ENCODE measurements around the gene ZP1. TPM values are rescaled to one million over a fixed set of nuclear protein-coding genes. Genes with fewer than 3 reads are reported as not detected.

ZP1 gene
- total and polyA plus RNA-seq, 2 of the 8 experiments (the other 6 are each of a cell fraction or from before 2014, with no cell fraction given): not detected

GRCh38 chr11:60841797-60842667, 25.3 kb upstream of the ZP1 start, which contains the start of gene CCDC86:
Gene CCDC86, plus strand, starts transcription at chr11:60842113. Its CDS starts 12 bp downstream, at chr11:60842125.
- no peak within 1 kb of the TSS for H2BK20ac ChIP-seq (ENCODE audit: low read length)
- H3K27ac ChIP-seq (ENCODE audit: low read depth, low read length): peak within 1 kb of the TSS; percentile 77; the same call in 1 of the 2 replicates
- WGBS, 2 experiments (ENCODE audit: extremely low coverage in 1 of 2, insufficient coverage in 1 of 2, insufficient read length in 1 of 2, insufficient replicate concordance in 2 of 2, low coverage in 1 of 2, low lambda C conversion rate in 2 of 2, missing lambda C conversion rate in 1 of 2): 2% methylated on average over 49 of the region's 57 CpGs; no CpG with 5 or more reads in 1 of the 2 experiments
- H2AK5ac ChIP-seq (ENCODE audit: low read depth, low read length): peak within 1 kb of the TSS; percentile 67
- H3K9me3 ChIP-seq (ENCODE audit: insufficient read depth in 2 of 2, low read depth in 1 of 2, low read length in 1 of 2): no peaks in the 10 kb centered on the region
- peak within 1 kb of the TSS; percentile 55 for H4K5ac ChIP-seq (ENCODE audit: insufficient read length, low read depth, low read length)
- DNase-seq (ENCODE audit: low read depth in 1 of 2, low spot score in 2 of 2) (peak; percentile 95 to 100), FAIRE-seq (peak; percentile 58)
- peak within 1 kb of the TSS; percentile 75 for H4K91ac ChIP-seq (replicated peaks; ENCODE audit: insufficient read length, low read length)
- H3K18ac ChIP-seq (ENCODE audit: extremely low read depth, low read length): peak within 1 kb of the TSS; percentile 93
- no peaks in the 10 kb centered on the region for H3K27me3 ChIP-seq (replicated peaks in 1 of 4; ENCODE audit: control insufficient read depth in 3 of 4, extremely low read depth in 1 of 4, insufficient read depth in 3 of 4, low read length in 3 of 4)
- H4K8ac ChIP-seq (ENCODE audit: extremely low read depth, insufficient read depth, low read length): peak within 1 kb of the TSS; percentile 96
- H3K23ac ChIP-seq (ENCODE audit: insufficient read length): no peak within 1 kb of the TSS
- peak within 1 kb of the TSS; percentile 83 for H2BK5ac ChIP-seq (ENCODE audit: low read depth, low read length)
- peak within 1 kb of the TSS; percentile 78; the same call in 1 of the 2 replicates for H2AFZ ChIP-seq (ENCODE audit: low read length)
- H2BK120ac ChIP-seq (replicated peaks; ENCODE audit: low read depth, low read length): no peak within 1 kb of the TSS
- H3K4ac ChIP-seq (replicated peaks; ENCODE audit: insufficient read length, low read depth, low read length): no peak within 1 kb of the TSS
- H3K23me2 ChIP-seq (ENCODE audit: low read depth, low read length): peaks cover 11% of the 10 kb centered on the region; the same call in 1 of the 2 replicates
- CTCF ChIA-PET (ENCODE audit: partially characterized antibody): interaction anchor here (0.6 to 18.0 kb wide), 10 partner anchors 8 to 682 kb away, joined by 3 to 522 read pairs (median 3); partner anchors contain the start of gene PRPF19
- H3K79me1 ChIP-seq (ENCODE audit: low read depth, low read length): peaks cover 6% of the 10 kb centered on the region
- H4K20me1 ChIP-seq (replicated peaks in 1 of 2; ENCODE audit: control insufficient read depth in 1 of 2, insufficient read depth in 2 of 2, low read length in 2 of 2): peaks cover 2 to 4% of the 10 kb centered on the region in 2 experiments
- H3K4me3 ChIP-seq (ENCODE audit: extremely low read depth in 1 of 4, insufficient read depth in 2 of 4, low read depth in 3 of 4, low read length in 4 of 4): peak within 1 kb of the TSS; percentile 79 to 92 (median 86)
- H3K14ac ChIP-seq (ENCODE audit: insufficient read length): no peak within 1 kb of the TSS
- H3K4me2 ChIP-seq (ENCODE audit: insufficient read depth in 1 of 2, low read depth in 2 of 2, low read length in 2 of 2): peak within 1 kb of the TSS; percentile 89 to 99
- peaks cover 0 to 21% (median 7%) of the 10 kb centered on the region in 4 experiments; a peak in 6 of 7 replicates for H3K4me1 ChIP-seq (replicated peaks in 1 of 4; ENCODE audit: control insufficient read depth in 3 of 4, insufficient read depth in 4 of 4, low read length in 3 of 4)
- H3K36me3 ChIP-seq (ENCODE audit: control insufficient read depth in 2 of 4, insufficient read depth in 4 of 4, low read length in 3 of 4): no peaks in the 10 kb centered on the region; a peak in 1 of 8 replicates
- peaks cover 19 to 41% of the 10 kb centered on the region in 2 experiments for H3K79me2 ChIP-seq (ENCODE audit: control insufficient read depth in 1 of 2, insufficient read depth in 2 of 2, low read length in 2 of 2)
- peak within 1 kb of the TSS; percentile 96; the same call in 1 of the 2 replicates for H2BK15ac ChIP-seq (ENCODE audit: low read length)
- POLR2A ChIA-PET (ENCODE audit: partially characterized antibody): interaction anchor here (0.7 to 7.3 kb wide), 10 partner anchors 10 to 108 kb away, joined by 3 to 54 read pairs (median 3); partner anchors contain the start of genes PTGDR2 and ZP1
- H2BK12ac ChIP-seq (ENCODE audit: low read depth, low read length): peak within 1 kb of the TSS; percentile 89
- H3K9ac ChIP-seq (replicated peaks in 1 of 4; ENCODE audit: extremely low read depth in 1 of 4, low read depth in 3 of 4, low read length in 3 of 4): peak within 1 kb of the TSS in 3 of 4 experiments; percentile 65 to 88 (median 84); a peak in 6 of 7 replicates
- peak within 1 kb of the TSS; percentile 37 for H3K56ac ChIP-seq (replicated peaks; ENCODE audit: insufficient read length, low read depth, low read length)
- TF ChIP-seq SAP30 (IDR thresholded peaks at IDR 0.05; ENCODE audit: insufficient read depth, insufficient replicate concordance, low read length) (peak; percentile 96), HDAC6 (IDR thresholded peaks at IDR 0.05; ENCODE audit: low read depth, low read length) (no peak)
